Endodermal cell (in vitro differentiated cells): ENCODE measurements around the gene DOCK4. TPM values are rescaled to one million over a fixed set of nuclear protein-coding genes. Genes with fewer than 3 reads are reported as not detected.

Experiments
- DNase-seq: peaks from one replicate; pipeline ENCODE4 v3.0.0-alpha.2; 2017
- H3K27ac ChIP-seq: 2 replicates; pipeline ENCODE4 v1.5.1; 2013; ENCODE audit warnings: mild to moderate bottlenecking, low read depth, low read length, moderate library complexity
- H3K27me3 ChIP-seq: 2 replicates; pipeline ENCODE4 v1.6.1; 2013; ENCODE audit warnings: mild to moderate bottlenecking, low read length, moderate library complexity; ENCODE audit not compliant: insufficient read depth, control insufficient read depth, poor library complexity, severe bottlenecking
- H3K36me3 ChIP-seq: 2 replicates; pipeline ENCODE4 v1.7.0; 2013; ENCODE audit warnings: mild to moderate bottlenecking, low read length, moderate library complexity; ENCODE audit not compliant: control insufficient read depth, insufficient read depth
- H3K4me1 ChIP-seq: one replicate; pipeline ENCODE4 v1.7.0; 2013; ENCODE audit warnings: low read length; ENCODE audit not compliant: control insufficient read depth, insufficient read depth
- H3K4me3 ChIP-seq: 2 replicates; pipeline ENCODE4 v1.5.1; 2013; ENCODE audit warnings: mild to moderate bottlenecking, low read length, moderate library complexity
- H3K9ac ChIP-seq: 2 replicates; pipeline ENCODE4 v1.6.1; 2013; ENCODE audit warnings: mild to moderate bottlenecking, low read length, moderate library complexity; ENCODE audit not compliant: poor library complexity, severe bottlenecking; ENCODE audit errors: extremely low read depth
- H3K9me3 ChIP-seq: 2 replicates; pipeline ENCODE4 v1.6.1; 2013; ENCODE audit warnings: mild to moderate bottlenecking, low read length, moderate library complexity; ENCODE audit not compliant: control insufficient read depth
- H3K27ac Mint-ChIP-seq: 2 replicates; pipeline ENCODE4 v1.8.0; 2020; ENCODE audit warnings: mixed read lengths
- H3K27me3 Mint-ChIP-seq: 2 replicates; pipeline ENCODE4 v1.8.0; 2021; ENCODE audit warnings: mild to moderate bottlenecking, mixed read lengths; ENCODE audit not compliant: insufficient read depth
- H3K36me3 Mint-ChIP-seq: 2 replicates; pipeline ENCODE4 v1.8.0; 2020; ENCODE audit warnings: low read depth, mixed read lengths
- H3K4me1 Mint-ChIP-seq: 2 replicates; pipeline ENCODE4 v1.8.0; 2020; ENCODE audit warnings: mixed read lengths
- H3K4me3 Mint-ChIP-seq: 2 replicates; pipeline ENCODE4 v1.8.0; 2020; ENCODE audit warnings: mild to moderate bottlenecking, moderate library complexity, mixed read lengths
- H3K9me3 Mint-ChIP-seq: 2 replicates; pipeline ENCODE4 v1.8.0; 2020; ENCODE audit warnings: mild to moderate bottlenecking, mixed read lengths
- WGBS, 2 experiments: methylation state at CpG; one replicate each; pipeline versions ENCODE4 v1.1.5 to v1.1.7; 2013; ENCODE audit warnings: missing lambda C conversion rate in 2 of 2, mixed read lengths in 1 of 2; ENCODE audit not compliant: insufficient coverage in 1 of 2, insufficient read length in 1 of 2; 5-methylcytosine and 5-hydroxymethylcytosine counted together
- total RNA-seq, 2 donors: library from RNA; stranded (reverse); fragmentation: NEBNext Ultra II Directional in 1 of 2; extraction: Animal tissue kit (Norgen Biotek cat#: 25700) in 1 of 2; gene quantifications; 2 replicates in 1 of 2; 3 replicates in 1 of 2; pipeline ENCODE4 v1.2.1, GENCODE V29; 2021
- TF ChIP-seq, protein P1 (sequence below): fragments of 200-600 bp; sonication (generic); conservative IDR thresholded peaks from 2 replicates; pipeline ENCODE4 v1.5.0; 2021; ENCODE audit warnings: antibody characterized with exemption, mild to moderate bottlenecking

DOCK4 gene
- total RNA-seq, 2 donors from 2014 or later, result 11.2 to 15.3 TPM

DNA sequence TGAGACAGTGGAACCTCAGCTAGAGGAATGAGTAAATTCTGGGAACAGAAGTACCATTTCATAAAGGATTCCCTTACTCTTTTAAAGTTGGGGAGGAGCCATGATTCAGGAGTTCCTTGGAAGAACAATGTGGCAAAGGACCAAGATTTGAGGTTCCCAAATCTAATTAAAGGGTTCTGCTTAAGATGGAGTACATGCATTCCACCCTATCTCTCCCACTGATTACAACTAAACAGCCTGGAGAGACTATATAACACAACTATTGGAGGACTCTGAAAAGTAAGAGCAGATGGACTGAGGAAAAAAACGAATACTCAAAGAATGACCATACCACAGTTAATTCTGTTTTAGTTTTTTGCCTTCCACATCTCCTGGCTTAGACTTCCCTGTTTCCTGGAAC is 431.0 kb downstream of the DOCK4 start:
- Mint-ChIP-seq H3K36me3 (peaks cover 27% of the 10 kb centered on the region), H3K4me3 (no peak overlapping the region), H3K27ac (no peak overlapping the region), H3K4me1 (peaks cover 4% of the 10 kb centered on the region), H3K9me3 (peaks cover 20% of the 10 kb centered on the region), H3K27me3 (no peaks in the 10 kb centered on the region)
- H3K27ac ChIP-seq, result no peak overlapping the region
- DNase-seq, result no peak
- peaks cover 12% of the 10 kb centered on the region for H3K9me3 ChIP-seq
- H3K4me3 ChIP-seq, result no peak overlapping the region
- H3K36me3 ChIP-seq, result peaks cover 9% of the 10 kb centered on the region
- H3K4me1 ChIP-seq, result no peaks in the 10 kb centered on the region
- TF ChIP-seq, protein P1, sequence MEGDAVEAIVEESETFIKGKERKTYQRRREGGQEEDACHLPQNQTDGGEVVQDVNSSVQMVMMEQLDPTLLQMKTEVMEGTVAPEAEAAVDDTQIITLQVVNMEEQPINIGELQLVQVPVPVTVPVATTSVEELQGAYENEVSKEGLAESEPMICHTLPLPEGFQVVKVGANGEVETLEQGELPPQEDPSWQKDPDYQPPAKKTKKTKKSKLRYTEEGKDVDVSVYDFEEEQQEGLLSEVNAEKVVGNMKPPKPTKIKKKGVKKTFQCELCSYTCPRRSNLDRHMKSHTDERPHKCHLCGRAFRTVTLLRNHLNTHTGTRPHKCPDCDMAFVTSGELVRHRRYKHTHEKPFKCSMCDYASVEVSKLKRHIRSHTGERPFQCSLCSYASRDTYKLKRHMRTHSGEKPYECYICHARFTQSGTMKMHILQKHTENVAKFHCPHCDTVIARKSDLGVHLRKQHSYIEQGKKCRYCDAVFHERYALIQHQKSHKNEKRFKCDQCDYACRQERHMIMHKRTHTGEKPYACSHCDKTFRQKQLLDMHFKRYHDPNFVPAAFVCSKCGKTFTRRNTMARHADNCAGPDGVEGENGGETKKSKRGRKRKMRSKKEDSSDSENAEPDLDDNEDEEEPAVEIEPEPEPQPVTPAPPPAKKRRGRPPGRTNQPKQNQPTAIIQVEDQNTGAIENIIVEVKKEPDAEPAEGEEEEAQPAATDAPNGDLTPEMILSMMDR, result no peak
- H3K9ac ChIP-seq, result no peak overlapping the region
- no peaks in the 10 kb centered on the region for H3K27me3 ChIP-seq
- WGBS, 2 experiments, result 75% methylated on average over 1 of the region's 1 CpG; no CpG with 5 or more reads in 1 of the 2 experiments

DNA sequence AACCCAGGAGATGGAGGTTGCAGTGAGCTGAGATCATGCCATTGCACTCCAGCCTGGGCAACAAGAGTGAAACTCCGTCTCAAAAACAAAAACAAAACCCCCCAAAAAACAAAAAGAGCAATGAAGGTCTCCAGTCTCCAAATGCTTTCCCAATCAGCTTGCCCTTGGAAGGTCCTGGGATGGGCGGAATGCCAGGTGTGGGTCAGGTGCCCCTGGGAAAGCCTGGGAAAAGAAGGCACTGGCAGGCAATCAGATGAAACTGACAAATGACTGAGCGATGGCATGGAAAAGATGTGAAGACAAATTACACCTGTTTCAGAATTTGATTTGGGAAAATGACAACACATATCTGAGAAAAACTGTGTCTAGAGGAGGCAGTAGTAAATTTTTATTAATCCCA is 433.5 kb downstream of the DOCK4 start:
- no peak for DNase-seq
- peaks cover 4% of the 10 kb centered on the region for H3K4me1 Mint-ChIP-seq
- H3K27ac ChIP-seq, result no peak overlapping the region
- H3K4me1 ChIP-seq, result no peaks in the 10 kb centered on the region
- no peak overlapping the region for H3K9ac ChIP-seq
- H3K36me3 ChIP-seq, result peaks cover 9% of the 10 kb centered on the region
- WGBS, 2 experiments, result 97% methylated on average over 3 of the region's 3 CpGs; no CpG with 5 or more reads in 1 of the 2 experiments
- no peak overlapping the region for H3K4me3 ChIP-seq
- peaks cover 14% of the 10 kb centered on the region for H3K9me3 Mint-ChIP-seq
- H3K27me3 Mint-ChIP-seq, result no peaks in the 10 kb centered on the region
- H3K27ac Mint-ChIP-seq, result no peak overlapping the region
- peaks cover 23% of the 10 kb centered on the region for H3K36me3 Mint-ChIP-seq
- no peaks in the 10 kb centered on the region for H3K27me3 ChIP-seq
- H3K4me3 Mint-ChIP-seq, result no peak overlapping the region
- TF ChIP-seq, protein P1, result no peak
- peaks cover 11% of the 10 kb centered on the region for H3K9me3 ChIP-seq

DNA sequence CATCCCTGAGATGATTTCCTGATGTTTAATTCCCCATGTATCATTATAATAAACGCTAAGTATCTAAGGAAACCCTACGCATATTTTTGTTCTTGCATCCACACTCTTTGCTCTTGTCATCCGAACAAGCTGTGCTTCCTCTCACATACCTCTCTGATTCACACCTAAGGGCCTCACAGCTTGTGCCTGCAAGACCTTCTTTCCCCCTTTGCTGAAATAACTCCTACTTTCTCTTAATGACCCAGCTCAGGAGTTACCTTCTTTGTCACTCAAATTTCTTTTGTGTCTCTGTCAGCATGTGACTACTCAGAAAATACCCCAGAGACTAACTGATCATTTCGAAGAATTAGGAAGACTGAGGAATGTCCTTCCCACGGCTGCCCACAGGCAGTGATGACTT is 434.6 kb downstream of the DOCK4 start:
- DNase-seq, result no peak
- Mint-ChIP-seq H3K27me3 (no peaks in the 10 kb centered on the region), H3K4me1 (peaks cover 4% of the 10 kb centered on the region), H3K9me3 (peaks cover 5% of the 10 kb centered on the region), H3K4me3 (no peak overlapping the region), H3K27ac (no peak overlapping the region), H3K36me3 (peaks cover 12% of the 10 kb centered on the region)
- no peaks in the 10 kb centered on the region for H3K36me3 ChIP-seq
- no peaks in the 10 kb centered on the region for H3K27me3 ChIP-seq
- peaks cover under 1% of the 10 kb centered on the region for H3K9me3 ChIP-seq
- H3K27ac ChIP-seq, result no peak overlapping the region
- 72 to 81% methylated on average over 5 of the region's 5 CpGs for WGBS, 2 experiments
- no peak overlapping the region for H3K4me3 ChIP-seq
- TF ChIP-seq, protein P1, result no peak
- H3K9ac ChIP-seq, result no peak overlapping the region
- H3K4me1 ChIP-seq, result no peaks in the 10 kb centered on the region
